HCT116 (cell line): ENCODE measurements around the gene RGS10. TPM values are rescaled to one million over a fixed set of nuclear protein-coding genes. Genes with fewer than 3 reads are reported as not detected.

Experiments used
- ATAC-seq: fragments of 200-7000 bp; cut with Tn5 transposase; 2 replicates; pipeline ENCODE4 v1.9.1; 2020; ENCODE audit warnings: mild to moderate bottlenecking, moderate library complexity
- BruUV-seq: library from RNA; stranded (reverse); fragments of 400-500 nt; replicated peaks from 2 replicates; lab custom pipeline; 2021; lab: Mats Ljungman, UMichigan
- CTCF ChIA-PET: fragments of 300-600 bp; sonication (Branson Sonifier 250); formaldehyde crosslinking; loops from one replicate; lab custom pipeline; 2021; ENCODE audit warnings: antibody characterized with exemption; lab: Charles Lee
- POLR2A ChIA-PET: fragments of 300-600, 350-600 bp; sonication (Branson Sonifier 250); formaldehyde crosslinking; loops from one replicate; lab custom pipeline; 2021; ENCODE audit warnings: antibody characterized with exemption; lab: Charles Lee
- RAD21 ChIA-PET, 2 experiments: fragments of 300-600 bp; sonication (Branson Sonifier 250); formaldehyde crosslinking; loops; one replicate each; lab custom pipeline; 2023; ENCODE audit warnings: low total read pairs in 2 of 2; ENCODE audit not compliant: uncharacterized antibody in 2 of 2, unreplicated experiment in 2 of 2, low non-redundant PET in 1 of 2; lab: Charles Lee
- DNase-seq: peaks from one replicate; pipeline ENCODE4 v3.0.0-alpha.2; 2010; ENCODE audit warnings: low read depth, low spot score
- H2AFZ ChIP-seq: fragments of 200-600 bp; shearing (Covaris generic), sonication (generic); 2 replicates; pipeline ENCODE4 v1.6.1; 2017; ENCODE audit warnings: low read depth, mixed run types, mixed read lengths, antibody characterized with exemption, low read length; ENCODE audit not compliant: poor library complexity, severe bottlenecking
- H3K27ac ChIP-seq: 2 replicates; pipeline ENCODE4 v1.5.1; 2012; ENCODE audit warnings: low read depth, low read length
- H3K27me3 ChIP-seq: fragments of 200-600 bp; sonication (generic); 2 replicates; pipeline ENCODE4 v1.6.1; 2016; ENCODE audit warnings: mixed run types, low read length, mixed read lengths; ENCODE audit not compliant: insufficient read depth
- H3K36me3 ChIP-seq, 2 experiments: fragments of 200-500 bp in 1 of 2; fragments of 200-600 bp in 1 of 2; sonication (Bioruptor generic) in 1 of 2; sonication (generic) in 1 of 2; 2 replicates each; pipeline versions ENCODE4 v1.5.1 to v1.6.1; 2014 to 2016; ENCODE audit warnings: low read length in 2 of 2, inconsistent platforms in 1 of 2, mixed read lengths in 1 of 2, mixed run types in 1 of 2; ENCODE audit not compliant: insufficient read depth in 2 of 2, control insufficient read depth in 1 of 2
- H3K4me1 ChIP-seq, 2 experiments: fragments of 200-600 bp in 1 of 2; sonication (generic) in 1 of 2; 2 replicates each; pipeline versions ENCODE4 v1.5.1 to v1.6.1; 2012 to 2017; ENCODE audit warnings: low read length in 2 of 2, inconsistent platforms in 1 of 2, mild to moderate bottlenecking in 1 of 2, mixed read lengths in 1 of 2, mixed run types in 1 of 2, moderate library complexity in 1 of 2; ENCODE audit not compliant: insufficient read depth in 2 of 2, control insufficient read depth in 1 of 2
- H3K4me2 ChIP-seq: fragments of 200-600 bp; sonication (generic); 2 replicates; pipeline ENCODE4 v1.6.1; 2017; ENCODE audit warnings: mixed run types, low read length, mixed read lengths
- H3K4me3 ChIP-seq, 2 experiments: fragments of 200-600 bp in 1 of 2; sonication (generic) in 1 of 2; replicated peaks in 1 of 2; 2 replicates each; pipeline ENCODE4 v1.5.1; 2011 to 2016; ENCODE audit warnings: low read length in 2 of 2, control low read depth in 1 of 2, low read depth in 1 of 2, mild to moderate bottlenecking in 1 of 2, mixed read lengths in 1 of 2, mixed run types in 1 of 2
- H3K79me2 ChIP-seq: fragments of 200-600 bp; sonication (generic); 2 replicates; pipeline ENCODE4 v1.6.1; 2017; ENCODE audit warnings: mild to moderate bottlenecking, mixed run types, low read length, moderate library complexity, mixed read lengths; ENCODE audit not compliant: insufficient read depth
- H3K9ac ChIP-seq: fragments of 200-600 bp; sonication (generic); 2 replicates; pipeline ENCODE4 v1.6.1; 2016; ENCODE audit warnings: low read length, mixed read lengths
- H3K9me2 ChIP-seq: fragments of 200-600 bp; sonication (generic), shearing (Covaris generic); 2 replicates; pipeline ENCODE4 v1.6.1; 2017; ENCODE audit warnings: mixed run types, mild to moderate bottlenecking, moderate library complexity; ENCODE audit not compliant: insufficient read depth
- H3K9me3 ChIP-seq, 2 experiments: fragments of 200-500 bp in 1 of 2; fragments of 200-600 bp in 1 of 2; sonication (Bioruptor generic) in 1 of 2; sonication (generic) in 1 of 2; 2 replicates each; pipeline ENCODE4 v1.6.1; 2014 to 2017; ENCODE audit warnings: low read length in 2 of 2, mixed read lengths in 2 of 2, inconsistent platforms in 1 of 2, low read depth in 1 of 2, mild to moderate bottlenecking in 1 of 2, mixed run types in 1 of 2, moderate library complexity in 1 of 2; ENCODE audit not compliant: control insufficient read depth in 1 of 2, insufficient read depth in 1 of 2
- H4K20me1 ChIP-seq: fragments of 200-600 bp; sonication (generic), shearing (Covaris generic); 2 replicates; pipeline ENCODE4 v1.6.1; 2017; ENCODE audit warnings: mixed run types, mild to moderate bottlenecking, moderate library complexity; ENCODE audit not compliant: insufficient read depth
- CBX3 ChIP-seq: IDR thresholded peaks from 2 replicates; pipeline ENCODE4 v1.6.1; 2012; ENCODE audit warnings: low read depth
- EGR1 ChIP-seq: IDR thresholded peaks from 2 replicates; pipeline ENCODE4 v1.6.1; 2012; ENCODE audit warnings: low read depth
- ELF1 ChIP-seq: IDR thresholded peaks from 2 replicates; pipeline ENCODE4 v1.6.1; 2012; ENCODE audit warnings: low read depth, borderline replicate concordance
- EZH2 ChIP-seq: fragments of 200-600 bp; sonication (generic); IDR thresholded peaks from 2 replicates; pipeline ENCODE4 v1.6.1; 2017; ENCODE audit warnings: antibody characterized with exemption, mixed run types
- FOSL1 ChIP-seq: IDR thresholded peaks from 2 replicates; pipeline ENCODE4 v1.6.1; 2012; ENCODE audit warnings: low read depth
- JUND ChIP-seq: IDR thresholded peaks from 2 replicates; pipeline ENCODE4 v1.6.1; 2012
- POLR2AphosphoS5 ChIP-seq: IDR thresholded peaks from 2 replicates; pipeline ENCODE4 v1.6.1; 2011; ENCODE audit warnings: mild to moderate bottlenecking, low read depth, low read length, moderate library complexity
- RAD21 ChIP-seq: IDR thresholded peaks from 2 replicates; pipeline ENCODE4 v1.6.1; 2012; ENCODE audit warnings: low read depth, mild to moderate bottlenecking
- REST ChIP-seq: IDR thresholded peaks from 2 replicates; pipeline ENCODE4 v1.6.1; 2012; ENCODE audit warnings: low read depth
- SIN3A ChIP-seq: IDR thresholded peaks from 2 replicates; pipeline ENCODE4 v1.6.1; 2012; ENCODE audit warnings: low read depth
- SP1 ChIP-seq: IDR thresholded peaks from 2 replicates; pipeline ENCODE4 v1.6.1; 2012; ENCODE audit warnings: low read depth
- SRF ChIP-seq: IDR thresholded peaks from 2 replicates; pipeline ENCODE4 v1.6.1; 2012; ENCODE audit warnings: low read depth
- TCF7L2 ChIP-seq: IDR thresholded peaks from 2 replicates; pipeline ENCODE4 v1.7.0; 2011; ENCODE audit warnings: borderline replicate concordance, inconsistent platforms; ENCODE audit not compliant: insufficient read depth, insufficient read length; ENCODE audit errors: extremely low read depth
- ZNF274 ChIP-seq: fragments of 200-500 bp; sonication (Bioruptor generic); IDR thresholded peaks from 2 replicates; pipeline ENCODE4 v1.6.1; 2014; ENCODE audit warnings: mild to moderate bottlenecking, low read depth, low read length, inconsistent platforms
- intact Hi-C: fragments of 100-400 bp; cut with micrococcal nuclease; formaldehyde crosslinking; loops from 2 replicates; pipeline ENCODE4 v1.10.0; 2022
- total RNA-seq: library from RNA; stranded (reverse); gene quantifications from one replicate; pipeline ENCODE4 v1.2.1, GENCODE V29; 2021; ENCODE audit not compliant: unreplicated experiment
- TF ChIP-seq, protein P1 (sequence below): IDR thresholded peaks from 2 replicates; pipeline ENCODE4 v1.6.1; 2012

The RGS10 gene
- total RNA-seq, 1 experiment from 2014 or later: 96.7 TPM

DNA sequence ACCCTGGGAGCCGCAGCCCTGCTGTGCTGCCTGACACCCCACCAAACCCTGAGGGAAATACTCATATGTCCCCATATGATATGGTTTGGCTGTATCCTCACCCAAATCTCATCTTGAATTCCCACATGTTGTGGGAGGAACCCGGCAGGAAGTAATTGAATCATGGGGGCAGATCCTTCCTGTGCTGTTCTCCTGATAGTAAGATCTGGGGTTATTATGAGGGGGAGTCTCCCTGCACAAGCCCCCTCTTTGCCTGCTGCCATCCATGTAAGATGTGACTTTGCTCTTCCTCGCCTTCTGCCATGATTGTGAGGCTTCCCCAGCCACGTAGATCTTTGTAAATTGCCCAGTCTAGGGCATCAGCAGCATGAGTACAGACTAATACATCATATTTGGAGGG lies 68.7 kb downstream of the RGS10 start:
- ATAC-seq (no peak), DNase-seq (no peak)
- no peak overlapping the region for H3K4me2 ChIP-seq
- no peak overlapping the region for H2AFZ ChIP-seq
- no peaks in the 10 kb centered on the region for H3K9me2 ChIP-seq
- H3K4me1 ChIP-seq: peaks cover 0 to 6% of the 10 kb centered on the region in 2 experiments; a peak in 1 of 4 replicates
- ChIA-PET RAD21 (no interaction called here), CTCF (no interaction called here), POLR2A (no interaction called here)
- TF ChIP-seq CBX3: no peak
- TF ChIP-seq EGR1: no peak
- no peak for TF ChIP-seq REST
- no peak for TF ChIP-seq POLR2AphosphoS5
- no peak for TF ChIP-seq ZNF274
- no peak for TF ChIP-seq SP1
- no peak for TF ChIP-seq FOSL1
- TF ChIP-seq, protein P1, sequence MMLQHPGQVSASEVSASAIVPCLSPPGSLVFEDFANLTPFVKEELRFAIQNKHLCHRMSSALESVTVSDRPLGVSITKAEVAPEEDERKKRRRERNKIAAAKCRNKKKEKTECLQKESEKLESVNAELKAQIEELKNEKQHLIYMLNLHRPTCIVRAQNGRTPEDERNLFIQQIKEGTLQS: no peak
- no peak for TF ChIP-seq EZH2
- TF ChIP-seq TCF7L2: no peak
- TF ChIP-seq ELF1: no peak
- no peak for TF ChIP-seq JUND
- TF ChIP-seq SRF: no peak
- no peak for TF ChIP-seq RAD21
- no peak for TF ChIP-seq SIN3A
- H3K27ac ChIP-seq: no peak overlapping the region
- H4K20me1 ChIP-seq: no peaks in the 10 kb centered on the region
- H3K9ac ChIP-seq: no peak overlapping the region
- intact Hi-C loops: no loop called here
- H3K4me3 ChIP-seq: no peak overlapping the region
- H3K9me3 ChIP-seq: no peaks in the 10 kb centered on the region
- no TSS peak for BruUV-seq
- H3K36me3 ChIP-seq: no peaks in the 10 kb centered on the region
- H3K79me2 ChIP-seq: no peaks in the 10 kb centered on the region
- peaks cover 22% of the 10 kb centered on the region; the same call in 1 of the 2 replicates for H3K27me3 ChIP-seq
